Measurements from ENCODE around the gene SPRY1.
A peak's percentile ranks its signal among the peaks of the same experiment; 100 is the strongest.

SPRY1 gene

GRCh38 chr4:123446865-123447474, 50.4 kb downstream of the SPRY1 start:
- DNase-seq, result no peak

- no peak for DNase-seq
Measured at GRCh38 chr4:123449362-123449761, 52.8 kb downstream of the SPRY1 start.

GRCh38 chr4:123449780-123450179, 53.2 kb downstream of the SPRY1 start:
- DNase-seq, result no peak

- no peak for DNase-seq
Measured at GRCh38 chr4:123450393-123450792, 53.8 kb downstream of the SPRY1 start.

- peak; percentile 13 for DNase-seq
Measured at GRCh38 chr4:123452616-123453015, 56.0 kb downstream of the SPRY1 start.

- DNase-seq, result no peak
Measured at GRCh38 chr4:123453061-123453680, 56.6 kb downstream of the SPRY1 start.
